ENCODE measurements around the gene PTPRD.

PTPRD gene

GRCh38 chr9:8706998-8707397 is 1905.8 kb downstream of the PTPRD start:
- no peaks in the 10 kb centered on the region for H3K9me3 ChIP-seq (ENCODE audit: insufficient read depth, low read depth, low read length)
- H3K4me3 ChIP-seq (ENCODE audit: low read length, poor library complexity, severe bottlenecking), result no peak overlapping the region
- TF ChIP-seq EZH2phosphoT487 (IDR thresholded peaks at IDR 0.05; ENCODE audit: borderline replicate concordance) (no peak), CTCF (conservative IDR thresholded peaks at IDR 0.05; ENCODE audit: low read length) (no peak)

DNA sequence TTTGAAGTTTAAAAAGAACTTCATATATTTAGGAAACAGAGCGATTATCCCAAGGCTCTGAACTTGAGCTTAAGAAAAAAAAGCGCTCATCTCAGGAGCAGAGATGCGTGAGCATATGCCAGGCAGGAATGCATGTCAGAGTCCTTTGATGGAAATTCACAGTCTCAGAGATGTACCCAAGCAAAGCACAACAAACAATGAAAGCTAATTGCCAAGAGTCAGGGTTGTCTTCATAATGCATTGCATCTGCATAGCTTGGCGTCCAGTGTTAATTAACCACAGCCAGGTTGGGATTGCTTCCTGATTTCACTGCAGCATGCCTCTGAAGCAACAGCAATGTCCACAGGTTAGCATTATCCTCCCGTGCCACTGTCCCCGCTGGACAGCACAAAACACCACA is 1906.3 kb downstream of the PTPRD start:
- H3K4me2 ChIP-seq (ENCODE audit: low read depth, low read length, poor library complexity, severe bottlenecking), result no peak overlapping the region
- H3K27me3 ChIP-seq (ENCODE audit: insufficient read depth, low read length, poor library complexity, severe bottlenecking), result no peaks in the 10 kb centered on the region
- no peaks in the 10 kb centered on the region for H3K9me2 ChIP-seq (replicated peaks; ENCODE audit: low read depth, low read length)
- H3K79me2 ChIP-seq (ENCODE audit: insufficient read depth, low read length), result peaks cover 93% of the 10 kb centered on the region
- no peak overlapping the region for H2AFZ ChIP-seq (ENCODE audit: low read length)
- peaks cover 11% of the 10 kb centered on the region; the same call in 1 of the 2 replicates for H3K36me3 ChIP-seq (ENCODE audit: insufficient read depth, low read length)
- H3F3A ChIP-seq (ENCODE audit: low read depth), result no peaks in the 10 kb centered on the region
- no peak overlapping the region for H3K9ac ChIP-seq (ENCODE audit: low read depth, low read length, poor library complexity, severe bottlenecking)
- H3K4me1 ChIP-seq (ENCODE audit: insufficient read depth, low read length, poor library complexity, severe bottlenecking), result peaks cover 19% of the 10 kb centered on the region
- H3K9me3 ChIP-seq (ENCODE audit: insufficient read depth, low read depth, low read length), result no peaks in the 10 kb centered on the region
- no peaks in the 10 kb centered on the region for H4K20me1 ChIP-seq (ENCODE audit: insufficient read depth, low read length, poor library complexity, severe bottlenecking)
- TF ChIP-seq EZH2phosphoT487 (IDR thresholded peaks at IDR 0.05; ENCODE audit: borderline replicate concordance) (no peak), CTCF (conservative IDR thresholded peaks at IDR 0.05; ENCODE audit: low read length) (no peak)
- no peak overlapping the region for H3K4me3 ChIP-seq (ENCODE audit: low read length, poor library complexity, severe bottlenecking)

More at GRCh38 chr9:8706998-8707397, 1905.8 kb downstream of the PTPRD start:
- H2AFZ ChIP-seq (ENCODE audit: low read length), result no peak overlapping the region
- no peaks in the 10 kb centered on the region for H3K9me2 ChIP-seq (replicated peaks; ENCODE audit: low read depth, low read length)
- no peak overlapping the region for H3K4me2 ChIP-seq (ENCODE audit: low read depth, low read length, poor library complexity, severe bottlenecking)
- peaks cover 11% of the 10 kb centered on the region; the same call in 1 of the 2 replicates for H3K36me3 ChIP-seq (ENCODE audit: insufficient read depth, low read length)
- H3K27me3 ChIP-seq (ENCODE audit: insufficient read depth, low read length, poor library complexity, severe bottlenecking), result no peaks in the 10 kb centered on the region
- H4K20me1 ChIP-seq (ENCODE audit: insufficient read depth, low read length, poor library complexity, severe bottlenecking), result no peaks in the 10 kb centered on the region
- H3F3A ChIP-seq (ENCODE audit: low read depth), result no peaks in the 10 kb centered on the region
- H3K4me1 ChIP-seq (ENCODE audit: insufficient read depth, low read length, poor library complexity, severe bottlenecking), result peaks cover 17% of the 10 kb centered on the region
- H3K9ac ChIP-seq (ENCODE audit: low read depth, low read length, poor library complexity, severe bottlenecking), result no peak overlapping the region
- H3K79me2 ChIP-seq (ENCODE audit: insufficient read depth, low read length), result peaks cover 93% of the 10 kb centered on the region

DNA sequence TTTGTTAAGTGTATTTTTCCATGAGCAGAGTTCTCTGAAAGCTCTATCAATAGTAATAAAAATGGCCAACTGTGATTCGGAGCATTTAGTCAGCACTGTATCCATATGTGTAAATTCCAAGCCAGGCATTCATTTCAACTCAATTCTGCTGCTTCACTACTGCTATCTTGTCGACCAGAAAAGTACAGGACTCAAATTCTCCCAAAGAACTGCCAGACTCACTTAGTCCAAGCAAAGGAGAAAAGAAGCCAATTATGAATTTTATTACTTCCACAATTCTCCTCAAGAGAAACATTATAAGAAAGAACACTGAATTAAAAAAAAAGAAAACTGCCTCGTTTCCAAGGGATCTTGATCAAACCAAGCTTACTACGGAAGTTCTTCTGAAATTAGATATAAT is 1906.9 kb downstream of the PTPRD start:
- Histone ChIP-seq H4K20me1 (ENCODE audit: insufficient read depth, low read length, poor library complexity, severe bottlenecking) (no peaks in the 10 kb centered on the region), H3K36me3 (ENCODE audit: insufficient read depth, low read length) (peaks cover 11% of the 10 kb centered on the region; the same call in 1 of the 2 replicates), H3K4me3 (ENCODE audit: low read length, poor library complexity, severe bottlenecking) (no peak overlapping the region), H3F3A (ENCODE audit: low read depth) (no peaks in the 10 kb centered on the region), H3K79me2 (ENCODE audit: insufficient read depth, low read length) (peaks cover 94% of the 10 kb centered on the region), H3K4me2 (ENCODE audit: low read depth, low read length, poor library complexity, severe bottlenecking) (no peak overlapping the region), H3K9ac (ENCODE audit: low read depth, low read length, poor library complexity, severe bottlenecking) (no peak overlapping the region), H3K27me3 (ENCODE audit: insufficient read depth, low read length, poor library complexity, severe bottlenecking) (no peaks in the 10 kb centered on the region), H3K9me2 (replicated peaks; ENCODE audit: low read depth, low read length) (no peaks in the 10 kb centered on the region), H3K9me3 (ENCODE audit: insufficient read depth, low read depth, low read length) (no peaks in the 10 kb centered on the region), H2AFZ (ENCODE audit: low read length) (no peak overlapping the region), H3K4me1 (ENCODE audit: insufficient read depth, low read length, poor library complexity, severe bottlenecking) (peaks cover 19% of the 10 kb centered on the region)
- TF ChIP-seq CTCF (conservative IDR thresholded peaks at IDR 0.05; ENCODE audit: low read length), result no peak

Data from Loucy (cell line).